Activated CD4-positive, alpha-beta T cell treated with anti-CD3 and anti-CD28 coated beads, Interleukin-2, Interleukin-6, amounts not matched to agents 100 ng/mL and 50 ng/mL, durations not matched to agents 16 hours and 8 hours (primary cell): ENCODE data around the gene HMGCR.

ENCODE experiments used
- DNase-seq: peaks from one replicate; pipeline ENCODE4 v3.0.0-alpha.2; 2020

The HMGCR gene

DNA sequence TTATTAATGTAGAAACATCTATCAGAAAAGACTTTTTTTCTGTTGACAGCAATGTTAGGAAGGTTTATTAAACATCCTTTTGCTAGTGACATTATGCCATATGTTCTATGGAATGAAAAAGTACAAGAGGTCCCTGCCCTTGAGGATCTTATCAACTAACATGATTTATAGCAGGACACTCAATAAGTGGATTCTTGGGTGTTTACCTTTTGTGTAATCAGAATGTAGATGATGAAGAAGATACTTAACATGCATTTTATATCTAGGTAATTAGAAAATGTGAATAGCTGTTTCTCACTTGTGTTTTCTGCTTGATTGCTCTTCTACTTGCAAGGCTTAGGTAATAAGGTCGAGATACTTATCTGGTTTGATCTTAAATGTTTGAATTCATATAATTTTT lies 4.9 kb downstream of the HMGCR start:
- no peak for DNase-seq

DNA sequence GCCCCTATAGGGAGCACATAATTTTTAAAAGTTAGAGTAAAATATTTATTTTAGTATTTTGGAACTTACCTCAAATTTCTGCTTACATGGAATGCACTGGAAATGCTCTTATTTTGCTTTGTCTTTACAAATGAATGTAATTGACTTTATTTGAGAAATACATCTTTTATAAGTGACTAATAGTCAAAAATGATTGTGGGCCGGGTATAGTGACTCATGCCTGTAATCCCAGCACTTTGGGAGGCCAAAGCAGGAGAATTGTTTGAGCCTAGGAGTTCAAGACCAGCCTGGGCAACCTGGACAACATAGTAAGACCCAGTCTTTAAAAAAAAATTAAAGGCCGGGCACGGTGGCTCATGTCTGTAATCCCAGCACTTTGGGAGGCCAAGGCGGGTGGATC lies 5.8 kb downstream of the HMGCR start:
- no peak for DNase-seq

DNA sequence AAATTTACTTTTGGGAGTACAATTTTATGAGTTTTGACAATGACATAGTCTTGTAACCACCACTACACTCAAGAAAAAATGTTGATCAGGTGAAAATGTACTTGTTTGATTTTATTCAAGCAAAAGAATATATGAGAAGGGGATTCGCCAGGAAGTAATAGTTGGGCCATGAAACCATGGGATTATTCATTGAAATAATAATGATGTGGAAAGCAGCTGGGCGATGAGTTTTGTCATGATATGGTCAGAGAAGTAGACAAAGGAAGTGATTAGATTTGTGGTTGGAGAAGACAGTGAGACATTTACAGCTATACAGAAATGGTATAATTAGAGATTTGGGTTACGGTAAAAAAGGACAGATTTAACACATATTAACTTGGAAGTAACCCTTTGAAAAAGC lies 11.2 kb downstream of the HMGCR start:
- DNase-seq, result no peak

DNA sequence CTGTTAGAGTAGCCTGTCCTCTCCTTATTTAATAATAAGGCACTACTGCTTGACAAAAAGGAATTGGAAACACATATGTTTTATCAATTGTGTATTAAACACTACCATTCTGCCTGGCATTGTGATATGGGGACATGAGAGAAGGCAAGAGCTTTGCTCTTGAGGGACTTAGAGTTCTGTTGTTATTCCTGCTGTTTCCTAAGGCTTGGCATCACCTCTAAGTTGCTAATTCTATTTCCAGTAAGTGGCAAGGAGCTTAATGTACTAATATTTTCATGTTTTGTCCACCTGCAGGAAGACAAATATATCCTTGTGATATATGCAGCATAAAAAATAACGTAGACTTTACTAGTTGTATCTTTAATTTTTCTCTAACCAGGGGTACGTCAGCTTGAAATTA lies 12.6 kb downstream of the HMGCR start:
- DNase-seq, result no peak

DNA sequence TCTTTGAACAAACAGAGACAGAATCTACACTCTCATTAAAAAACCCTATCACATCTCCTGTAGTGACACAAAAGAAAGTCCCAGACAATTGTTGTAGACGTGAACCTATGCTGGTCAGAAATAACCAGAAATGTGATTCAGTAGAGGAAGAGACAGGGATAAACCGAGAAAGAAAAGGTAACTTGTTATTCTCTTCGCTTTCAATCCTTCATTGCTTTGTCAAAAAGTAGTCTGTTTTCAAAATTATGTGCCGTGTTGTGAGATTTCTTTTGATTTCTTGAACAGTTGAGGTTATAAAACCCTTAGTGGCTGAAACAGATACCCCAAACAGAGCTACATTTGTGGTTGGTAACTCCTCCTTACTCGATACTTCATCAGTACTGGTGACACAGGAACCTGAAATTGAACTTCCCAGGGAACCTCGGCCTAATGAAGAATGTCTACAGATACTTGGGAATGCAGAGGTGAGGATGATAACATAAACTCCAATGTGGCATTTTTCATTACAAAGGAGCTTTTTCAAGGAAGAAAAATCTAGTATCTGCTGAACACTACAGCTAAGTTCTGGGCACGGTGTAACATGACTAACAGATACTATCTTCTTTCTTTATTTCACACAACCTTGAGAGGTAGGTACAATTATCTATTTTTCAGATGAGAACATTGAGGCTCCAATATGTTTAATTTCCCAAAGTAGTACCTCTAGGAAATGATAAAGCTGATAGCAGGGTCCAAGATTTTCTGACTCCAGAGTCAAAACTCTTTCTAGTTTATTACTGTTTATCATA lies 14.3 kb downstream of the HMGCR start:
- peak; percentile 50 for DNase-seq

DNA sequence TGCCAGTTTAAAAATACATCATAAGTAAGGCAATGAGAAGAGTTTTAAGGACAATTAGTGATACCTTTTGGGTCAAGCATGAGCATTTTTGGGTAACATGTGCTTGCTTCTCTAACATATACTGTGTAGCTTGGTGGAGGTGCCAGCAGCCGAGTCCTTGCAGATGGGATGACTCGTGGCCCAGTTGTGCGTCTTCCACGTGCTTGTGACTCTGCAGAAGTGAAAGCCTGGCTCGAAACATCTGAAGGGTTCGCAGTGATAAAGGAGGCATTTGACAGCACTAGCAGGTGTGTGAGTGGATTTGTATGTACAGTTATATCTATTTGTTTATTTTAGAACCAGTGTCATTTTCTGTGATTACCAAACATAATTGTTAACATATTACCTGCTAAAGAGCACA lies 18.2 kb downstream of the HMGCR start:
- DNase-seq, result no peak

DNA sequence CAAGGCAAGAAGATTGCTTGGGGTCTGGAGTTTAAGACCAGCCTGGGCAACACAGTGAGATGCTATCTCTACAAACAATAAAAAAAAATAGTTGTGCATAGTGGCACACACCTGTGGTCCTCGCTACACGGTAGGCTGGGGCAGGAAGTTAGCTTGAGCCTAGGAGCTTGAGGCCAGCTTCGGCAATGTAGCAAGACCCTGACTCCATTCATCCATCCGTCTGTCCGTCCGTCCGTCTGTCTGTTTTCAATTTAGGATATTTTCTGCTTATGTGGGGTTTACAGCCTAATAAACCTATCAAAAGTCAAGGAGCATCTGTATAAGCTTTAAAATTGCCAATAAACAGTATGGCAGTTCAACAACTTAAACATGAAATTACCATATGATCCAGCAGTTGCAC lies 19.7 kb downstream of the HMGCR start:
- DNase-seq, result no peak

DNA sequence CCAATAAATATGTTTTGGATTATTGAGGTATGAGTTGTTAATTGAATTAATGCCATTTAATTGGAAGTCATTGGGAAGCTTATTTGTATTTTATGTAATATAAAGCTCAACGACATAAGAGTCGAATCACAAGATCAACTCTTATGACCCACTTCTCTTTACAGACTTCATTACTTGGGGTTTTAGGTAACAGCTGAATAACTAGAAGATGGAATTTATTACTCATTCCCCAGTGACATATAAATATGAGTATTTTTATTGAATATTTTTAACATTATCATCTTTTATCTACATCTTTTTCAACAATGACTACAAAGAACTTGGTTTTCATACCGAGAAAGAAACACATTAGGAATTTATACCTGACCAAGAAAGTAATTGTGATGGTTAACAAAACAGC lies 21.1 kb downstream of the HMGCR start:
- DNase-seq, result no peak

DNA sequence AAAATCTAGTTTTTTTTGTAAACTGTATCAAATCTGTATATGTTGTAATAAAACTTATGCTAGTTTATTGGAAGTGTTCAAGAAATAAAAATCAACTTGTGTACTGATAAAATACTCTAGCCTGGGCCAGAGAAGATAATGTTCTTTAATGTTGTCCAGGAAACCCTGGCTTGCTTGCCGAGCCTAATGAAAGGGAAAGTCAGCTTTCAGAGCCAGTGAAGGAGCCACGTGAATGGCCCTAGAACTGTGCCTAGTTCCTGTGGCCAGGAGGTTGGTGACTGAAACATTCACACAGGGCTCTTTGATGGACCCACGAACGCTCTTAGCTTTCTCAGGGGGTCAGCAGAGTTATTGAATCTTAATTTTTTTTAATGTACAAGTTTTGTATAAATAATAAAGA lies 24.3 kb downstream of the HMGCR start:
- DNase-seq, result no peak

DNA sequence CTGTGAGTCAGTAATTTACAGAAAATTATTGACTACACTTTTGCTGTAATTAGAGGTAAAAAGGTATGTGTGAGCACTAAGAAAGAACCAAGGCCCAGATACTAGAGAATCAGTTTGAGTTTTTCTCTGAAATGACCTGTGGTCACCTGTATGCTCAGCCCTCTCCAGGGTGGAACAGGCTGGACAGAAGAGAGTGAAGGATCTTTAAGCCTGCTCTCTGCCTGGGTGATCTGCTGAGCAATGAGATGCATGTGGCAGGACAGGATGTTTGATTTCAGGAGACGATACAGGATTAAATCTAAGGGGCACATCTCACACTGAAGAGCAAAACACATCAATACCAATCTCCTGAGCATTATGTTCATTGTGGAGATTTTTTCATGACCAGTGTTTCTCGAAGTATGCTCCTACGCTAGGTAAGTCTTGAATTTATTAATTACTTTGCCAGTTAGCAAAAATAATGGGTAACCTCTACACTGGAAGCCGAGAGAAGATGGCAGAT lies 25.5 kb downstream of the HMGCR start:
- DNase-seq, result no peak

DNA sequence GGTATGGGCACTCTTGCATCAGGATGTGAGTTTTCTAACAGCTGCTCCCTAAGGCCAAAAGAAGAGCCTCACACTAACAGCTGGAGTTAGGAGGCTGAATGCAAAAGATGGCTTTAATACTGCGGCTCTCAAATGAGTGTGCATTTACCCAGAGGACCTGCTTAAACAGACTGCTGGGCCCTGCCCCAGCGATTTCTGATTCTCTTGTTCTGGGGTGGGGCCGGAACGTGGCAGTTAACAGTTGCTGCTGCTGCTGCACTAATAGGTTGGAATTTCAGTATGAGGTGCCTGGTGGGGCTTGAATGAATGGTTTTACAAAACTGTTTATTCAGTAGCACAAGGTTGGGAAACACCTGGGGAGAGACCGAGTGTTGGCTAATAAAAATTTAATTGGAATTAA lies 26.1 kb downstream of the HMGCR start:
- no peak for DNase-seq

DNA sequence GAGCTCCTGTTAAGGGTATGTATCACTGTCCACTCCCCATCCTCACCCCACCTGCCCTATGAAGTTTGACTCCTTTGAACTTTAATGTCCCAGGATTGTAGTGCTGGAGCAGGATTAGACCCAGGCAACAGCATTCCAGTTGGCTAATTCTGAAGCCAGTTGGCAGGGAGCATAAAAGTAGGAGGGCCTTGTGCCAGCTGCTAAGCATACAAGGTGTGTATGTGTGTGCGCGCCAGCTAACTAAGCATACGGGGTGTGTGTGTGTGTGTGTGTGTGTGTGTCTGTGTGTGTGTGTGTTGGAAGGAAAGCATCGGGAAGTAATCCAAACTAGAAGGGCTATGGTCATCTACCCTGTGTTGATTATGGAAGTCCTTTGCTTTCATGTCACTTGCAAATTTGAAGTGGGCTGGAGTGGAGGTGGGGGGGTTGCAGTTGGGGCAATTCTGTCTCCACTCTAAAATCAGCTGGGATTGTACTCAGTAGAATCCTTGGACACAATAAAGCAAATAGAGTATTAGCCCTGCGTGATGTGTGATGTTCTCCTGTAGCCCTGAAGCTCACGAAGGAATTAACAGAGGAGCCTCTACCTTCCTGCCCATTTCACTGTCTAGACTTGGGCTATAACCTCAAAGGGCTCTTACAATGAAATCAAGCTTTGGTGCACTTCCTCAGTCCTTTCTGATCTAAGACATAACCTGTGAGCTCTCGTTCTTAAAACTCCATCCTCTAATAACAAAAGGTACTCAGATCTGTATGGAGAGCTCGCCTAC lies 26.9 kb downstream of the HMGCR start:
- DNase-seq, result no peak

DNA sequence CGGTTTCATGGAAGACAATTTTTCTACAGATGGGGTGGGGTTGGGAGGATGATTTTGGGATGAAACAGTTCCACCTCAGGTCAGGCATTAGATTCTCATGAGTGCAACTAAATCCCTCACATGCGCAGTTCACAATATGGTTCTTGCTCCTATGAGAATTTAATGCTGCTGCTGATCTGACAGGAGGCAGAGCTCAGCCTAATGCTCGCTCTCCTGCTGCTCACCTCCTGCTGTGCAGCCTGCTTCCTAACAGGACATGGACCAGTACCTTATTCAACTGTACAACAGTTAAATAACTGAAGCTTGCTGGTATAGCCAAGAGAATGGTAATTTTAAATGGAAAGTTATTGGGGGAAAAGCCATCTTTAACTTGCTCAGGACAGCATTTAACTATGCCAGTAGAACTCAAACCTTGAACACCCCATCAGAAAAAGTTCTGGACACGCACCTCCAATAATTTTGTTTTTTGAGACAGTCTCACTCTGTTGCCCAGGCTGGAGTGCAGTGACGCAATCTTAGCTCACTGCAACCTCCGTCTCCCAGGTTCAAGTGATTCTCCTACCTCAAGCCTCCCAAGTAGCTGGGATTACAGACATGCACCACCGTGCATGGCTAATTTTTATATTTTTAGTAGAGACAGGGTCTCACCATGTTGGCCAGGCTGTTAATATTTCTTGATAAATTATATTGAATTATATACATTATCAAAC lies 27.7 kb downstream of the HMGCR start:
- DNase-seq, result no peak

DNA sequence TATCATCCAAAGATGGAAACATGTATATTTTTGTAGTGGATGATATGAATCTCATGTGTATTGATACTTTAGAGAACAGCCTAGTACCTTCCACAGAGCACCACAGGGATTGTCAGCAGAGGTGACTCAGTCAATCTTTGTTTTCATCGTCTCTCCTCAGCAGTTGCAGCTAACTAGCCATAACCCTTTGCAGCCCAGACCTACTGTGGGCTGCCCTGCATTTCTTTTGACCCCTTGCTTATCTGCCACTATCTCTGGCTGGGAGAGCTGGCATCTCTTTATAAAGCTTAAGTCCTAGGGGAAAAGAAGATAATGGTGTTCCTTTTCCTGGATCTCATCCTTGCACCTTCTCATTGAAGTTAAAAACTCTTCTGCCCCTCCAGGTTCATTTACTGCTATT lies 28.7 kb downstream of the HMGCR start:
- no peak for DNase-seq

DNA sequence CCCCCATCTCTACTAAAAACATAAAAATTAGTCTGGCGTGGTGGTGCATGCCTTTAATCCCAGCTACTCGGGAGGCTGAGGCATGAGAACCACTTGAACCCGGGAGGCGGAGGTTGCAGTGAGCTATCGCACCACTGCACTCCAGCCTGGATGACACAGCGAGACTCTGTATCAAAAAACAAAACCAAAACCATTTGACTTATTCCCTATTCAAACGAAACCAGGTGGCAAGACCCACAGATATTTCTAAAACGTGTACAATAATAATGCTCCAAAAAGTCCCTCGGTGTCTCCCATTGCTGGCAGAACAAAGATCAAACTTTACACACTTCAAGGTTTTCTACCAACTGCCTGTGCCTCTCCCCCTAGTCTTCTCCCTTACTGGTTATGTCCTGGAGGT lies 29.8 kb downstream of the HMGCR start:
- DNase-seq, result peak; percentile 8

DNA sequence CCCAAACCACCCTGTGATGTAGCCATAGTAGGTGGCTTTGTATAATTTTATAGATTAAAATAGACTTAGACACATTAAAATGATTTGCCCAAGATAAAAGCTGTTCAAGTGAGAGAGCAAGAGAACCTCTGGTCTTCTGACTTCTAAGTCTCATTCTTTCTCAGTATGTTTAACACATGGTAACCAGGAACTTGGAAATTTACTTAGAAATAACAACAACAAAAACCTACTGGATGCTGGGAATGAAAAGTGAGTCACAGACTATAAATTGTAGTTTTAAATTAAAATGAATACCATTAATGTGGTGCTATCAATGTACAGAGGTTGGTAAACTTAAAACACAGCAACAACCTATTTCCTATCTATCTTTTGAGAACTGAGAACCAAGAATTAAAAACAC lies 30.4 kb downstream of the HMGCR start:
- DNase-seq, result no peak

DNA sequence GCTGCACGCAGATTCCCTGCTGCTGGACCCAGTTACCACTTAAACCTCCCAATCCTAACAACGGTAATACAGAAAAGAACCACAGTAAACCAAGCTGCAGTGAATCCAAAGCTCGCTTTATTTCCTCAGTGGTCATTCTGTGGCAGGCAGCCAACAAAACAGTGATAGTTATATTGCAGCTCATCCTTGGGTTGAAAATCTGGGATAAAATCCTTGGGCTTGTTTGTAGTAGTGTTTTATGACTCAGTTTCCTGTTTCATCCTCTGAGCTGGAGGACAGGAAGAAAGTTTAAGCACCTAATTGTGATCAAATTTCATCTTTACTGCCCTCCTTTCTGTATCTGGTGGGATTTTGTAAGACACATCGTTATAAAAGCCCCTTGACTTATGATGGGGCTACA lies 31.4 kb downstream of the HMGCR start:
- no peak for DNase-seq

DNA sequence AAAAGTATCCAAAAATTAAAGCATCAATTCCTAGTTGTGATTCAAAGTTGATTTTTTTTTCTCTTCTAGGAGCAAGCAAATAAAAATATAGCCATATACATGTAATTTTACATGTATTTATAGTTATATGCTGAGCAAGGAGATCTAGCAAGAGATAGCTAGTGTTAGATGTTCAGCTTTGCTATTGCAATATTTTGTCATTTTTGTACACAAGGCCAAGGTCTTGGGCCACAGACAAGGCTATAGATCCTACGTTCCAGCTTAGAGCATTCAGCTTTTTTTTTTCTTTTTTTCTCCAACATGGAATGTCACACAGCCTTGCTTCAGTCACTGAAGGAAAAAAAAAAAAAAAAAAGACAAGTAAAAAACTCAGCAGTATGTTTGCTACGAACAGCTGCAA lies 36.8 kb downstream of the HMGCR start:
- no peak for DNase-seq

DNA sequence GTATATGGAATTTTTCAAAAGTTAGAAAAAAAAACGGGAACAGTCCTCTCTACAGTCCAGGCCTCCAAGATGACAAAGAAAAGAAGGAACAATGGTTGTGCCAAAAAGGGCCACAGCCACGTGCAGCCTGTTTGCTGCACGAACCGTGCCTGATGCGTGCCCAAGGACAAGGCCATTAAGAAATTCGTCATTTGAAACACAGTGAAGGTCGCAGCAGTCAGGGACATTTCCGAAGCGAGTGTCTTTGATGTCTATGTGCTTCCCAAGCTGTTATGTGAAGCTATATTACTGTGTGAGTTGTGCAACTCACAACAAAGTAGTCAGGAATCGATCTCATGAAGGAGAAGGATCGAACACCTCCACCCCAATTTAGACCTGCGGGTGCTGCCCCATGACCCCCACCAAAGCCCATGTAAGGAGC lies 37.4 kb downstream of the HMGCR start:
- no peak for DNase-seq

DNA sequence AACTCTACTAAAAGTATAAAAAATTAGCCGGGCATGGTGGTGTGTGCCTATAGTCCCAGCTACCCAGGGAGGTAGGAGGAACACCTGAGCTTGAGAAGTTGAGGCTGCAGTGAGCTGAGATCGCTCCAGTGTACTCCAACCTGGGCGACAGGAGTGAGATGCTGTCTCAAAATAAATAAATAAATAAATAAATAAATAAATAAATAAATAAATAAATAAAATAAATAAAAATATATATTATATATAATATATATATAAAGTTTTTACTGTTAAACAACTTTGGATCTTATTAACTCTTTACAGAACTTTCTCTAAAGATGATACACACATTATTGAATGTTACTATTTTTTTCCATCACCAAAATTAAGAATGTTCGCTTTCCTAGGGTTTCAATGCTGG lies 38.4 kb downstream of the HMGCR start:
- DNase-seq, result no peak

DNA sequence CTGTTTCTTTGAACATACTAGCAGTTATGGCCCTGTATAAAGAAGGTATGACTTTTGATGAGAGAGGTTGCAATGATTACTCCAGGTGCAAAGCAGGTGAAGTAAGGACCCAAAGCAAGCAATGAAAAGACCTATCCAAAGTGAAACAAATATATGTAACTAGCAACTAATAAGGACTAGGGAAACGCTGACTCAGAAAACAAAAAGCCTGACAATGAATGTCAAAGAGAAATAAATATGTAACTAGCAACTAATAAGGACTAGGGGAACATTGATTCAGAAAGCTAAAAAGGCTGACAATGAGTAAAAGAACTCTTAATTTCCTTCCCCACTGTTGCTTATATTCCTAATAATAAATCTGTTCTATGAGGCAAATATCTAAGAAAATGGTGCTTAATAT lies 43.1 kb downstream of the HMGCR start:
- DNase-seq, result no peak

DNA sequence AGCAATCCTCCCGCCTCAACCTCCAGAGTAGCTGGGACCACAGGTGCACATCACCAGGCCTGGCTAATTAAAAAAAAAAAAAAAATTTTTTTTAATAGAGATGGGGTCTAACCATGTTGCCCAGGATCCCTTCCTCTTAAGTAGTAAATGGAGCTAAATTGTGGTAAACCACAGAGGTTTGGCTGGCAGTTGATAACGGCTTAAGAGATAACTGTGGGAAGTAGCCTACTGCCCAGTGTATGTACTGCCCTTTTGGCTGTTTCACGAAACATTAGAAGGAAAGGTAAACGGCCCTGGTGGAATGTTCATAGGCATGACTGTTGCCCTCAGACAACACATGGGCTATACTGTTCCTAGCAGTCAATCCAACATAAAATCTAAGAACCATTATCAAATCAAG lies 44.4 kb downstream of the HMGCR start:
- no peak for DNase-seq

DNA sequence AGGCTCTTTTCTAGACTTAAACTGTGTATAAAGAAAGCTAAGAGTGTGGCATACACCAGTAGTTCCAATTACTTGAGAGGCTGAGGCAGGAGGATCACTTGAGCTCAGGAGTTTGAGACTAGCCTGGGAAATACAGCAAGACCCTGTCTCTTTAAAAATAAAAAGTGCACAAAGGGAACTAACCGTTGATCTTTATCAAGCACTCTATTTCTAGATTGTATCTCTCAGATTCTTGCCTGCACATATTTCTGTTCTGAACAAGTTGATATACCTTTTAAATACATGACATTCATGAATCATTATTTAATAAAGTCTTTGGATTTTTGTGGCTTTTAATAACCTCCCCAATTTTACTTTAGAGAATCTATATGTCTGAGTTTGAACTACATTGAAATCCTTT lies 47.2 kb downstream of the HMGCR start:
- no peak for DNase-seq

DNA sequence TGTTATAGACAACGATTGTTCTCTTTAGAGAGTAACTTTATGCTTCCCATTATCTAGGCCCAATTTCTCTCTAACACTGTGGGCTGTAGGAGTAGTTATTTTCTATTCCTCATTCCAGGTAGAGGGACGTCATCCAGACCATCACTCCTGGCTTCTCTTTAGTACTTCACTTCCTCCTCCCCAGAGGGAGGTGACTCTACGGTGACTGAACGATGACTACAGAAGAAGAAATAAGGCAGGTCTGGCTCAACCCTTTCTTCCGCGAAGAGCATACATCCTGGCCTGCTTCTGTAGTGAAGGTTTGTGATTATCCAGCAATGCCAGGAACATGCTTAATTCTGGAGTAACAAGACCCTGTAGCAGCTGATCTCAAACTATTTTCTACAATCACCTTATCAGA lies 50.8 kb downstream of the HMGCR start:
- no peak for DNase-seq
